HepG2 (cell line): Measurements from ENCODE around the gene PTGR1. TPM values are rescaled to one million over a fixed set of nuclear protein-coding genes. Genes with fewer than 3 reads are reported as not detected.

Experiments
- ATAC-seq: fragments of 200-7000 bp; cut with Tn5 transposase; 3 replicates; pipeline ENCODE4 v1.9.1; 2020; ENCODE audit warnings: mild to moderate bottlenecking, moderate library complexity
- BruUV-seq: library from RNA; stranded (reverse); fragments of 400-500 nt; replicated peaks from 2 replicates; lab custom pipeline; 2021; lab: Mats Ljungman, UMichigan
- CTCF ChIA-PET: fragments of 300-600 bp; formaldehyde crosslinking; extraction: SDS; loops from one replicate; lab custom pipeline; 2021; ENCODE audit warnings: low total read pairs, inconsistent platforms, low intra/inter-chr PET ratio; lab: Yijun Ruan, JAX
- POLR2A ChIA-PET: fragments of 350-600 bp; sonication (Branson Sonifier 250); formaldehyde crosslinking; loops from one replicate; lab custom pipeline; 2020; ENCODE audit warnings: antibody characterized with exemption, inconsistent platforms; lab: Yijun Ruan, JAX
- DNase-seq: peaks from one replicate; pipeline ENCODE4 v3.0.0-alpha.2; 2015; ENCODE audit warnings: low spot score
- FAIRE-seq: peaks from 3 replicates; lab custom pipeline; 2011; peaks lifted over from hg19 to GRCh38; lab: Jason Lieb, UNC
- H2AFZ ChIP-seq: one replicate; pipeline ENCODE4 v1.6.1; 2011; ENCODE audit warnings: low read length, inconsistent platforms
- H3K27ac ChIP-seq: fragments of 300-600 bp; 3 replicates; pipeline ENCODE4 v1.8.0; 2011; ENCODE audit warnings: mixed run types, mild to moderate bottlenecking, mixed read lengths, low read length, inconsistent platforms; ENCODE audit not compliant: insufficient read depth; ENCODE audit errors: extremely low read length
- H3K27me3 ChIP-seq, 2 experiments: fragments of 200-600 bp in 1 of 2; 2 replicates in 1 of 2; 3 replicates in 1 of 2; pipeline versions ENCODE4 v1.6.0 to v1.8.0; 2011; ENCODE audit warnings: low read length in 2 of 2, mild to moderate bottlenecking in 2 of 2, moderate library complexity in 2 of 2, inconsistent platforms in 1 of 2; ENCODE audit not compliant: insufficient read depth in 2 of 2, control insufficient read depth in 1 of 2
- H3K36me3 ChIP-seq, 2 experiments: fragments of 200-600 bp in 1 of 2; replicated peaks in 1 of 2; 2 replicates in 1 of 2; 3 replicates in 1 of 2; pipeline versions ENCODE4 v1.5.1 to v1.8.0; 2011; ENCODE audit warnings: low read length in 2 of 2, inconsistent platforms in 1 of 2; ENCODE audit not compliant: insufficient read depth in 2 of 2, control insufficient read depth in 1 of 2
- H3K4me1 ChIP-seq: 2 replicates; pipeline ENCODE4 v1.5.1; 2012; ENCODE audit warnings: low read length, inconsistent platforms; ENCODE audit not compliant: insufficient read depth
- H3K4me2 ChIP-seq: 2 replicates; pipeline ENCODE4 v1.6.0; 2011; ENCODE audit warnings: low read depth, low read length, inconsistent platforms
- H3K4me3 ChIP-seq, 3 experiments: fragments of 200-600 bp in 1 of 3; sonication (generic), shearing (Covaris generic) in 1 of 3; replicated peaks in 1 of 3; 2 replicates each; pipeline ENCODE4 v1.5.1; 2011 to 2016; ENCODE audit warnings: low read length in 3 of 3, inconsistent platforms in 2 of 3, low read depth in 2 of 3, mild to moderate bottlenecking in 2 of 3, control low read depth in 1 of 3, mixed read lengths in 1 of 3; ENCODE audit not compliant: insufficient read depth in 1 of 3
- H3K79me2 ChIP-seq: one replicate; pipeline ENCODE4 v1.6.1; 2011; ENCODE audit warnings: low read length, inconsistent platforms; ENCODE audit not compliant: insufficient read depth
- H3K9ac ChIP-seq: 2 replicates; pipeline ENCODE4 v1.6.0; 2011; ENCODE audit warnings: mild to moderate bottlenecking, low read depth, low read length, inconsistent platforms; ENCODE audit not compliant: insufficient read depth
- H3K9me3 ChIP-seq: 2 replicates; pipeline ENCODE4 v1.5.1; 2012; ENCODE audit warnings: mild to moderate bottlenecking, low read length
- H4K20me1 ChIP-seq: 2 replicates; pipeline ENCODE4 v1.6.0; 2011; ENCODE audit warnings: inconsistent platforms, mild to moderate bottlenecking, low read length, moderate library complexity; ENCODE audit not compliant: insufficient read depth
- HMGXB3 ChIP-seq: sonication (generic); formaldehyde crosslinking; IDR thresholded peaks from 2 replicates; pipeline ENCODE4 v1.4.0; 2020; ENCODE audit warnings: missing genetic modification reagents, borderline replicate concordance
- HNRNPK ChIP-seq: fragments of 200-400 bp; formaldehyde crosslinking; IDR thresholded peaks from 2 replicates; pipeline ENCODE4 v1.6.1; 2018; ENCODE audit warnings: low read length, low read depth, moderate library complexity, mild to moderate bottlenecking; ENCODE audit not compliant: poor library complexity, severe bottlenecking
- MLX ChIP-seq: IDR thresholded peaks from 2 replicates; pipeline ENCODE4 v1.6.1; 2016
- PBX3 ChIP-seq: sonication (generic); formaldehyde crosslinking; IDR thresholded peaks from 2 replicates; pipeline ENCODE4 v1.8.1; 2023; ENCODE audit warnings: missing genetic modification reagents, inconsistent platforms, borderline replicate concordance
- SATB2 ChIP-seq: sonication (generic); formaldehyde crosslinking; IDR thresholded peaks from 2 replicates; pipeline ENCODE4 v1.5.0; 2020; ENCODE audit warnings: missing genetic modification reagents
- TCF7 ChIP-seq: sonication (generic); IDR thresholded peaks from 2 replicates; pipeline ENCODE4 v1.6.1; 2016; ENCODE audit warnings: antibody characterized with exemption, low read depth
- ZNF180 ChIP-seq: sonication (generic); formaldehyde crosslinking; IDR thresholded peaks from 2 replicates; pipeline ENCODE4 v1.4.0; 2020; ENCODE audit warnings: low read depth, missing genetic modification reagents, borderline replicate concordance
- WGBS: methylation state at CpG from one replicate; pipeline ENCODE4 v1.1.6; 2017; ENCODE audit warnings: low lambda C conversion rate; 5-methylcytosine and 5-hydroxymethylcytosine counted together
- in situ Hi-C: cut with HindIII; loops from 2 replicates; pipeline ENCODE4 v1.10.0; 2017; ENCODE audit warnings: low pct_unique_long_range_greater_than_20kb; ENCODE audit not compliant: extremely low pct_ligation_motif_present
- intact Hi-C: fragments of 100-400 bp; cut with micrococcal nuclease; formaldehyde crosslinking; loops from one replicate; pipeline ENCODE4 v1.10.0; 2022; ENCODE audit not compliant: unreplicated experiment
- polyA plus RNA-seq, 8 experiments: library from polyadenylated mRNA; depleted of rRNA in 3 of 8; stranded (reverse) in 7 of 8; unstranded in 1 of 8; fragments of >200 nt; fragmentation: Illumina TruSeq in 4 of 8; extraction: Trizol in 4 of 8; gene quantifications; 2 replicates each; pipeline versions ENCODE4 v1.2.1 to v1.2.3, GENCODE V29; 2011 to 2016; ENCODE audit warnings: low read depth in 4 of 8, missing spikeins in 1 of 8, mixed read lengths in 1 of 8; ENCODE audit not compliant: insufficient read depth in 1 of 8
- total RNA-seq, 5 experiments: library from RNA; depleted of rRNA; stranded (reverse); fragments of >200 nt; fragmentation: Illumina TruSeq; extraction: Trizol; gene quantifications; 2 replicates each; pipeline ENCODE4 v1.2.3, GENCODE V29; 2016; ENCODE audit warnings: low read depth in 1 of 5

PTGR1 gene
- total and polyA plus RNA-seq, 2 of the 13 experiments (the other 11 are each of a cell fraction or from before 2014, with no cell fraction given): 6.0 to 15.8 TPM

GRCh38 chr9:111615928-111616327 is 16.5 kb upstream of the PTGR1 start:
- in situ Hi-C loops (no loop called here), intact Hi-C loops (no loop called here)
- Histone ChIP-seq H3K4me1 (peaks cover 26% of the 10 kb centered on the region), H2AFZ (no peak overlapping the region), H3K79me2 (no peaks in the 10 kb centered on the region), H3K4me3 (no peak overlapping the region), H4K20me1 (no peaks in the 10 kb centered on the region), H3K27me3 (no peaks in the 10 kb centered on the region), H3K9me3 (no peaks in the 10 kb centered on the region), H3K4me2 (no peak overlapping the region), H3K9ac (no peak overlapping the region), H3K27ac (no peak overlapping the region), H3K36me3 (no peaks in the 10 kb centered on the region)
- FAIRE-seq: no peak
- ChIA-PET POLR2A (interaction anchor here (2.2 kb wide), 1 partner anchor 17 kb away, joined by 8 read pairs; the partner anchor contains the start of gene PTGR1), CTCF (no interaction called here)
- no TSS peak for BruUV-seq
- TF ChIP-seq HMGXB3 (CRISPR knock-in tag): no peak
- TF ChIP-seq ZNF180 (CRISPR knock-in tag): no peak
- no peak for TF ChIP-seq HNRNPK
- no peak for TF ChIP-seq MLX (CRISPR knock-in tag)
- TF ChIP-seq PBX3 (CRISPR knock-in tag): no peak
- no peak for TF ChIP-seq SATB2 (CRISPR knock-in tag)
- no peak for TF ChIP-seq TCF7
- ATAC-seq: peak; percentile 28; the same call in 1 of the 3 replicates
- WGBS: 16% methylated on average over 3 of the region's 3 CpGs
- DNase-seq: no peak
